Measurements from ENCODE around the gene MAMDC2.

GRCh38 chr9:70192707-70193106 lies 149.1 kb downstream of the MAMDC2 start:
- TF ChIP-seq POLR2AphosphoS5 (IDR thresholded peaks at IDR 0.05; ENCODE audit: low read depth, low read length) (no peak), REST (IDR thresholded peaks at IDR 0.05; ENCODE audit: insufficient read depth in 1 of 2, low read depth in 2 of 2, low read length in 2 of 2) (no peak), TAF1 (IDR thresholded peaks at IDR 0.05; ENCODE audit: borderline replicate concordance, insufficient read depth, low read length) (no peak), SIN3A (IDR thresholded peaks at IDR 0.05; ENCODE audit: borderline replicate concordance, insufficient read depth, low read length) (no peak)

Measured in PFSK-1 (cell line).